ENCODE results near the gene SLC13A4. TPM values are rescaled to one million over a fixed set of nuclear protein-coding genes. Genes with fewer than 3 reads are reported as not detected.

Gene SLC13A4
- total and polyA plus RNA-seq, 8 donors, result 0.31 to 1.7 (median 1.6) TPM; not detected in 5

GRCh38 chr7:135734343-135734689, 6.3 kb upstream of the SLC13A4 start:
- H3K27me3 ChIP-seq, result no peaks in the 10 kb centered on the region
- no peak overlapping the region for H3K4me3 ChIP-seq
- intact Hi-C loops (cut with DNase I; ENCODE audit: low total_unique reads), result no loop called here
- no peak overlapping the region for H3K27ac ChIP-seq
- no peaks in the 10 kb centered on the region for H3K9me3 ChIP-seq
- H3K36me3 ChIP-seq, result no peaks in the 10 kb centered on the region
- DNase-seq, result no peak
- H3K4me1 ChIP-seq, result no peaks in the 10 kb centered on the region
- WGBS, 5 donors, result 84 to 100% (median 87%) methylated on average over 1 of the region's 1 CpG
- TF ChIP-seq EP300 (IDR thresholded peaks at IDR 0.05), result no peak
- no peak for TF ChIP-seq POLR2A (IDR thresholded peaks at IDR 0.05)
- no peak for TF ChIP-seq CTCF (IDR thresholded peaks at IDR 0.05)
- TF ChIP-seq POLR2AphosphoS5 (IDR thresholded peaks at IDR 0.05), result no peak

- no peak for DNase-seq
- intact Hi-C loops (cut with DNase I; ENCODE audit: low total_unique reads), result no loop called here
- no peaks in the 10 kb centered on the region for H3K9me3 ChIP-seq
- no peak overlapping the region for H3K4me3 ChIP-seq
- no peaks in the 10 kb centered on the region for H3K4me1 ChIP-seq
- no peak for TF ChIP-seq POLR2AphosphoS5 (IDR thresholded peaks at IDR 0.05)
- TF ChIP-seq CTCF (IDR thresholded peaks at IDR 0.05), result no peak
- TF ChIP-seq POLR2A (IDR thresholded peaks at IDR 0.05), result no peak
- no peak for TF ChIP-seq EP300 (IDR thresholded peaks at IDR 0.05)
- 89 to 93% (median 90%) methylated on average over 21 of the region's 21 CpGs for WGBS, 5 donors
- H3K36me3 ChIP-seq, result no peaks in the 10 kb centered on the region
- no peaks in the 10 kb centered on the region for H3K27me3 ChIP-seq
- no peak overlapping the region for H3K27ac ChIP-seq
Measured at GRCh38 chr7:135733603-135734342, 5.8 kb upstream of the SLC13A4 start.

DNA sequence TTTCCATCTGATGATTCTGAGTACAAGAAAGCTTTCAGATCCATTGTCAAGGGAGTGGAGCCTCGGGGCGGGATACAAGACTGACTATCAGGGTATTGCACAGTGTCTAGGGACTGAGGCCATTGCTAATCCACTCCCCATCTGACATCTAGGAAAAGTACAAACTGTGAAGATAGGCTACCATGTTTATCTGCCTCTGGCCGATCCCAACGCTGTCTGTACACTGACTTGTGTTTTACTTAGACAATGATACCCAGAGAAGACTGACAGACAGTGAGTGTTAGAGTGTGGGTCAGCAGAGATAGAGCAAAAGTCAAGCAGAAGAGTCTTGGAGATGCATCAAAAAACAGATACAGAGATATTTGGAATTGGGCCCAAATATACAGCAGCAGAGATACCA, 3.1 kb upstream of the SLC13A4 start:
- Histone ChIP-seq H3K9me3 (no peaks in the 10 kb centered on the region), H3K4me1 (peaks cover 0 to 2% (median 0%) of the 10 kb centered on the region in 4 donors), H3K36me3 (no peaks in the 10 kb centered on the region), H3K27ac (no peak overlapping the region), H3K4me3 (no peak overlapping the region), H3K27me3 (peaks cover 0 to 7% (median 0%) of the 10 kb centered on the region in 3 donors)
- WGBS, 5 donors, result 78 to 88% (median 85%) methylated on average over 4 of the region's 4 CpGs
- intact Hi-C loops (cut with DNase I; ENCODE audit: low total_unique reads), result no loop called here
- no peak for TF ChIP-seq POLR2A (IDR thresholded peaks at IDR 0.05)
- no peak for TF ChIP-seq CTCF (IDR thresholded peaks at IDR 0.05)
- no peak for TF ChIP-seq EP300 (IDR thresholded peaks at IDR 0.05)
- TF ChIP-seq POLR2AphosphoS5 (IDR thresholded peaks at IDR 0.05), result no peak
- DNase-seq, result no peak

DNA sequence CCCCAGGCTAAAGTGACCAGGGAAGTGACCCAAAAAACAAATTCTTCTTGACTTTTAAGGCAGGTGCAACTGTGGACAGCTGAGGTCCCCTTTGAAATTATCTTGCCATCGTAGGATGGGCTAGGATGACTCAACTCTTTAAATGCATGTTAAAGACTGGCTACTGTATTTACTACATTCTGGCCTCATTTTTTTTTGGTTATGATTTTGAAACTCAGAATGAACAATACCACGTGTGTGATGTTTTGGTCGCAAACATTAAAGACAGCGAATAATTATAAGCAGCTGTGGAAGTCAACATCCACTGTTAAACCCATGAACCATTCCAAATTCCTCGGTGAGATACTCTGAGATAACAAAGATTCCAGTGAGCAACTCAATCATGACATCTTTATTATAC, 1.2 kb upstream of the SLC13A4 start:
- peaks cover 0 to 4% (median 0%) of the 10 kb centered on the region in 4 donors for H3K4me1 ChIP-seq
- H3K27ac ChIP-seq, result no peak overlapping the region
- WGBS, 5 donors, result 66 to 86% (median 84%) methylated on average over 5 of the region's 5 CpGs
- no peak for DNase-seq
- intact Hi-C loops (cut with DNase I; ENCODE audit: low total_unique reads), result no loop called here
- no peaks in the 10 kb centered on the region for H3K9me3 ChIP-seq
- TF ChIP-seq CTCF (IDR thresholded peaks at IDR 0.05) (no peak), POLR2A (IDR thresholded peaks at IDR 0.05) (no peak), POLR2AphosphoS5 (IDR thresholded peaks at IDR 0.05) (no peak), EP300 (IDR thresholded peaks at IDR 0.05) (no peak)
- H3K36me3 ChIP-seq, result no peaks in the 10 kb centered on the region
- H3K4me3 ChIP-seq, result no peak overlapping the region
- H3K27me3 ChIP-seq, result peaks cover 0 to 7% (median 0%) of the 10 kb centered on the region in 3 donors
